WTC11 (cell line): ENCODE measurements around the gene PFKFB3. TPM values are rescaled to one million over a fixed set of nuclear protein-coding genes. Genes with fewer than 3 reads are reported as not detected.

Source experiments
- ATAC-seq: fragments of 200-7000 bp; cut with Tn5 transposase; 2 replicates; pipeline ENCODE4 v1.10.0; 2021; ENCODE audit warnings: mild to moderate bottlenecking, moderate library complexity
- CTCF ChIA-PET: fragments of 300-600 bp; sonication (Branson Sonifier 250); formaldehyde crosslinking; loops from one replicate; lab custom pipeline; 2021; ENCODE audit warnings: antibody characterized with exemption; lab: Charles Lee
- POLR2A ChIA-PET: fragments of 350-600 bp; sonication (Branson Sonifier 250); formaldehyde crosslinking; loops from one replicate; lab custom pipeline; 2021; ENCODE audit warnings: antibody characterized with exemption; lab: Charles Lee
- DNase-seq: peaks from one replicate; pipeline ENCODE4 v3.0.0; 2021; ENCODE audit warnings: low spot score
- H3K27ac Mint-ChIP-seq: 2 replicates; pipeline ENCODE4 v1.8.0; 2021; ENCODE audit warnings: mixed read lengths
- H3K27me3 Mint-ChIP-seq: 2 replicates; pipeline ENCODE4 v1.8.0; 2021; ENCODE audit warnings: low read depth, mild to moderate bottlenecking, moderate library complexity, mixed read lengths
- H3K36me3 Mint-ChIP-seq: 2 replicates; pipeline ENCODE4 v1.8.0; 2021; ENCODE audit warnings: mixed read lengths
- H3K4me1 Mint-ChIP-seq: 2 replicates; pipeline ENCODE4 v1.8.0; 2022; ENCODE audit warnings: mixed read lengths
- H3K4me3 Mint-ChIP-seq: 2 replicates; pipeline ENCODE4 v1.8.0; 2021; ENCODE audit warnings: mild to moderate bottlenecking, moderate library complexity, mixed read lengths
- H3K9me3 Mint-ChIP-seq: 2 replicates; pipeline ENCODE4 v1.8.0; 2021; ENCODE audit warnings: mixed read lengths
- AFF4 ChIP-seq: sonication (generic); formaldehyde crosslinking; IDR thresholded peaks from 2 replicates; pipeline ENCODE4 v1.8.1; 2023; ENCODE audit warnings: mild to moderate bottlenecking, missing genetic modification reagents, borderline replicate concordance
- CDX4 ChIP-seq: fragments of 250-450 bp; sonication (Bioruptor Pico); IDR thresholded peaks from 2 replicates; pipeline ENCODE4 v1.9.0; 2021; ENCODE audit warnings: moderate library complexity, mild to moderate bottlenecking, inconsistent platforms, borderline replicate concordance
- CREB1 ChIP-seq: sonication (generic); formaldehyde crosslinking; IDR thresholded peaks from 2 replicates; pipeline ENCODE4 v1.8.0; 2023; ENCODE audit warnings: mild to moderate bottlenecking, missing genetic modification reagents
- HMGA2 ChIP-seq: fragments of 250-450 bp; sonication (Bioruptor Pico); IDR thresholded peaks from 2 replicates; pipeline ENCODE4 v1.4.0; 2021; ENCODE audit warnings: mild to moderate bottlenecking, moderate library complexity
- HMGXB4 ChIP-seq: sonication (generic); formaldehyde crosslinking; IDR thresholded peaks from 2 replicates; pipeline ENCODE4 v1.8.1; 2023; ENCODE audit warnings: mild to moderate bottlenecking, moderate library complexity, missing genetic modification reagents
- KAT7 ChIP-seq: sonication (generic); formaldehyde crosslinking; IDR thresholded peaks from 2 replicates; pipeline ENCODE4 v1.8.1; 2023; ENCODE audit warnings: missing genetic modification reagents, mild to moderate bottlenecking, borderline replicate concordance
- NFYB ChIP-seq: sonication (generic); formaldehyde crosslinking; conservative IDR thresholded peaks from 2 replicates; pipeline ENCODE4 v1.8.0; 2022; ENCODE audit warnings: low read depth, missing genetic modification reagents
- NR2C2 ChIP-seq: sonication (generic); formaldehyde crosslinking; IDR thresholded peaks from 2 replicates; pipeline ENCODE4 v1.8.0; 2022; ENCODE audit warnings: mild to moderate bottlenecking, missing genetic modification reagents
- RORB ChIP-seq: fragments of 250-450 bp; sonication (Bioruptor Pico); IDR thresholded peaks from 2 replicates; pipeline ENCODE4 v1.9.0; 2021; ENCODE audit warnings: mild to moderate bottlenecking
- SOX15 ChIP-seq: fragments of 250-450 bp; sonication (Bioruptor Pico); IDR thresholded peaks from 2 replicates; pipeline ENCODE4 v1.9.0; 2021; ENCODE audit warnings: mild to moderate bottlenecking
- TEAD1 ChIP-seq: sonication (generic); formaldehyde crosslinking; IDR thresholded peaks from 2 replicates; pipeline ENCODE4 v1.8.0; 2022; ENCODE audit warnings: mild to moderate bottlenecking, missing genetic modification reagents
- TEAD4 ChIP-seq: sonication (generic); formaldehyde crosslinking; IDR thresholded peaks from 2 replicates; pipeline ENCODE4 v1.8.0; 2022; ENCODE audit warnings: mild to moderate bottlenecking, missing genetic modification reagents
- USF1 ChIP-seq: sonication (generic); formaldehyde crosslinking; IDR thresholded peaks from 2 replicates; pipeline ENCODE4 v1.8.0; 2022; ENCODE audit warnings: mild to moderate bottlenecking, missing genetic modification reagents
- USF2 ChIP-seq: sonication (generic); formaldehyde crosslinking; IDR thresholded peaks from 2 replicates; pipeline ENCODE4 v1.8.1; 2023; ENCODE audit warnings: mild to moderate bottlenecking, missing genetic modification reagents, moderate library complexity
- ZNF138 ChIP-seq: sonication (generic); formaldehyde crosslinking; conservative IDR thresholded peaks from 2 replicates; pipeline ENCODE4 v1.8.1; 2022; ENCODE audit warnings: mild to moderate bottlenecking, moderate library complexity, missing genetic modification reagents
- ZNF423 ChIP-seq: fragments of 250-450 bp; sonication (Bioruptor Pico); IDR thresholded peaks from 2 replicates; pipeline ENCODE4 v2.1.2; 2022; ENCODE audit warnings: mild to moderate bottlenecking, moderate library complexity
- ZNF512 ChIP-seq: sonication (generic); formaldehyde crosslinking; IDR thresholded peaks from 2 replicates; pipeline ENCODE4 v1.8.1; 2022; ENCODE audit warnings: missing genetic modification reagents, borderline replicate concordance
- ZNF532 ChIP-seq: fragments of 250-450 bp; sonication (Bioruptor Pico); IDR thresholded peaks from 2 replicates; pipeline ENCODE4 v1.9.0; 2021; ENCODE audit warnings: mild to moderate bottlenecking, borderline replicate concordance
- ZNF671 ChIP-seq: fragments of 250-450 bp; sonication (Bioruptor Pico); IDR thresholded peaks from 2 replicates; pipeline ENCODE4 v1.8.0; 2021; ENCODE audit warnings: mild to moderate bottlenecking
- ZSCAN18 ChIP-seq: fragments of 250-450 bp; sonication (Bioruptor Pico); IDR thresholded peaks from 2 replicates; pipeline ENCODE4 v2.1.2; 2022; ENCODE audit warnings: mild to moderate bottlenecking, moderate library complexity
- total RNA-seq: library from RNA; stranded (reverse); gene quantifications from 3 replicates; pipeline ENCODE4 v1.2.3, GENCODE V29; 2021

PFKFB3 gene
- total RNA-seq, 1 experiment from 2014 or later = 30.6 TPM

GRCh38 chr10:6153845-6154244, 48.9 kb upstream of the PFKFB3 start:
- Mint-ChIP-seq H3K27me3 (no peaks in the 10 kb centered on the region), H3K9me3 (no peaks in the 10 kb centered on the region), H3K36me3 (no peaks in the 10 kb centered on the region), H3K4me3 (no peak overlapping the region), H3K4me1 (peaks cover 27% of the 10 kb centered on the region)
- ATAC-seq (no peak), DNase-seq (no peak)
- TF ChIP-seq ZNF423 (CRISPR knock-in tag) = no peak
- TF ChIP-seq, all 79 proteins: peak for 0
- POLR2A ChIA-PET = no interaction called here
- CTCF ChIA-PET = interaction anchor here (0.9 to 1.1 kb wide), 2 partner anchors 8 to 46 kb away, joined by 3 to 4 read pairs; no protein-coding TSS in a partner anchor
- H3K27ac Mint-ChIP-seq = no peak overlapping the region

GRCh38 chr10:6154566-6154965, 48.2 kb upstream of the PFKFB3 start:
- no peaks in the 10 kb centered on the region for H3K36me3 Mint-ChIP-seq
- ChIA-PET POLR2A (interaction anchor here (0.7 kb wide), 1 partner anchor 402 kb away, joined by 3 read pairs; no protein-coding TSS in a partner anchor), CTCF (no interaction called here)
- H3K9me3 Mint-ChIP-seq = no peaks in the 10 kb centered on the region
- DNase-seq (no peak), ATAC-seq (no peak)
- no peak overlapping the region for H3K4me3 Mint-ChIP-seq
- peaks cover 27% of the 10 kb centered on the region for H3K4me1 Mint-ChIP-seq
- no peak overlapping the region for H3K27ac Mint-ChIP-seq
- no peaks in the 10 kb centered on the region for H3K27me3 Mint-ChIP-seq
- TF ChIP-seq ZNF512 (CRISPR knock-in tag) (no peak), CDX4 (CRISPR knock-in tag) (no peak), ZNF671 (CRISPR knock-in tag) (no peak), CREB1 (CRISPR knock-in tag) (no peak), KAT7 (no peak), RORB (CRISPR knock-in tag) (no peak), SOX15 (CRISPR knock-in tag) (no peak), TEAD4 (CRISPR knock-in tag) (no peak), HMGXB4 (CRISPR knock-in tag) (no peak), USF2 (CRISPR knock-in tag) (no peak), USF1 (CRISPR knock-in tag) (no peak), ZNF138 (CRISPR knock-in tag) (no peak), ZNF532 (CRISPR knock-in tag) (no peak), AFF4 (CRISPR knock-in tag) (no peak), HMGA2 (CRISPR knock-in tag) (no peak), NFYB (no peak), TEAD1 (CRISPR knock-in tag) (no peak), NR2C2 (CRISPR knock-in tag) (no peak), ZSCAN18 (CRISPR knock-in tag) (no peak)
